Smooth muscle cell (in vitro differentiated cells): Measurements from ENCODE around the gene TTL. TPM values are rescaled to one million over a fixed set of nuclear protein-coding genes. Genes with fewer than 3 reads are reported as not detected.
A peak's percentile ranks its signal among the peaks of the same experiment; 100 is the strongest.

ENCODE experiments used
- DNase-seq: peaks from one replicate; lab custom pipeline; 2025; ENCODE audit not compliant: unreplicated experiment; lab: John Stamatoyannopoulos, UW
- H2AFZ ChIP-seq: fragments of 200-600 bp; sonication (generic); 2 replicates; pipeline ENCODE4 v1.6.0; 2016; ENCODE audit warnings: antibody characterized with exemption, low read depth, mild to moderate bottlenecking
- H3F3A ChIP-seq: fragments of 200-600 bp; sonication (generic); 2 replicates; pipeline ENCODE4 v1.6.0; 2017; ENCODE audit warnings: antibody characterized with exemption, low read depth
- H3K27ac ChIP-seq: fragments of 200-600 bp; sonication (generic); 2 replicates; pipeline ENCODE4 v1.5.1; 2016; ENCODE audit warnings: low read depth, mild to moderate bottlenecking
- H3K27me3 ChIP-seq: fragments of 200-600 bp; sonication (generic); 2 replicates; pipeline ENCODE4 v1.6.1; 2016; ENCODE audit warnings: low read depth, mild to moderate bottlenecking
- H3K36me3 ChIP-seq: fragments of 200-600 bp; sonication (generic); 2 replicates; pipeline ENCODE4 v1.5.1; 2016; ENCODE audit warnings: low read depth
- H3K4me1 ChIP-seq: fragments of 200-600 bp; sonication (generic); 2 replicates; pipeline ENCODE4 v1.5.1; 2016; ENCODE audit warnings: low read depth
- H3K4me2 ChIP-seq: fragments of 200-600 bp; sonication (generic); 2 replicates; pipeline ENCODE4 v1.6.0; 2016; ENCODE audit warnings: mild to moderate bottlenecking
- H3K4me3 ChIP-seq: fragments of 200-600 bp; sonication (generic); 2 replicates; pipeline ENCODE4 v1.5.1; 2016; ENCODE audit warnings: mild to moderate bottlenecking
- H3K79me2 ChIP-seq: fragments of 200-600 bp; sonication (generic); 2 replicates; pipeline ENCODE4 v1.6.0; 2016; ENCODE audit warnings: low read depth, mild to moderate bottlenecking
- H3K9ac ChIP-seq: fragments of 200-600 bp; sonication (generic); 2 replicates; pipeline ENCODE4 v1.6.0; 2016; ENCODE audit warnings: low read depth
- H3K9me3 ChIP-seq: fragments of 200-600 bp; sonication (generic); replicated peaks from 2 replicates; pipeline ENCODE4 v1.5.1; 2016; ENCODE audit warnings: low read depth
- H4K20me1 ChIP-seq: fragments of 200-600 bp; sonication (generic); 2 replicates; pipeline ENCODE4 v1.6.0; 2016; ENCODE audit warnings: low read depth
- WGBS: methylation state at CpG from one replicate; pipeline ENCODE4 v1.1.7; 2016; ENCODE audit warnings: low lambda C conversion rate; 5-methylcytosine and 5-hydroxymethylcytosine counted together
- polyA plus RNA-seq: library from polyadenylated mRNA; unstranded; fragments of >200 nt; fragmentation: Nextera tagmentation; extraction: Ambion mirVana; gene quantifications from 2 replicates; pipeline ENCODE4 v1.2.1, GENCODE V29; 2016
- total RNA-seq: library from RNA; depleted of rRNA; stranded (reverse); fragments of >200 nt; gene quantifications from 2 replicates; pipeline ENCODE4 v1.2.3, GENCODE V29; 2014
- TF ChIP-seq, protein P1 (sequence below): fragments of 200-600 bp; sonication (generic); IDR thresholded peaks from 2 replicates; pipeline ENCODE4 v1.5.1; 2017; ENCODE audit warnings: borderline replicate concordance, mild to moderate bottlenecking, antibody characterized with exemption; ENCODE audit not compliant: insufficient read depth, poor library complexity, severe bottlenecking

Gene TTL
- total and polyA plus RNA-seq, 2 experiments from 2014 or later: 33.2 to 36.7 TPM

GRCh38 chr2:112577756-112578155 is 95.8 kb downstream of the TTL start:
- no peaks in the 10 kb centered on the region for H3K9me3 ChIP-seq
- no peaks in the 10 kb centered on the region for H4K20me1 ChIP-seq
- peaks cover under 1% of the 10 kb centered on the region for H3F3A ChIP-seq
- no peak overlapping the region for H2AFZ ChIP-seq
- H3K27me3 ChIP-seq: no peaks in the 10 kb centered on the region
- H3K79me2 ChIP-seq: no peaks in the 10 kb centered on the region
- 74% methylated on average over 5 of the region's 5 CpGs for WGBS
- H3K4me3 ChIP-seq: no peak overlapping the region
- DNase-seq: no peak
- H3K4me1 ChIP-seq: no peaks in the 10 kb centered on the region
- H3K9ac ChIP-seq: no peak overlapping the region
- H3K4me2 ChIP-seq: no peak overlapping the region
- H3K27ac ChIP-seq: no peak overlapping the region
- peaks cover 3% of the 10 kb centered on the region for H3K36me3 ChIP-seq
- TF ChIP-seq, protein P1, sequence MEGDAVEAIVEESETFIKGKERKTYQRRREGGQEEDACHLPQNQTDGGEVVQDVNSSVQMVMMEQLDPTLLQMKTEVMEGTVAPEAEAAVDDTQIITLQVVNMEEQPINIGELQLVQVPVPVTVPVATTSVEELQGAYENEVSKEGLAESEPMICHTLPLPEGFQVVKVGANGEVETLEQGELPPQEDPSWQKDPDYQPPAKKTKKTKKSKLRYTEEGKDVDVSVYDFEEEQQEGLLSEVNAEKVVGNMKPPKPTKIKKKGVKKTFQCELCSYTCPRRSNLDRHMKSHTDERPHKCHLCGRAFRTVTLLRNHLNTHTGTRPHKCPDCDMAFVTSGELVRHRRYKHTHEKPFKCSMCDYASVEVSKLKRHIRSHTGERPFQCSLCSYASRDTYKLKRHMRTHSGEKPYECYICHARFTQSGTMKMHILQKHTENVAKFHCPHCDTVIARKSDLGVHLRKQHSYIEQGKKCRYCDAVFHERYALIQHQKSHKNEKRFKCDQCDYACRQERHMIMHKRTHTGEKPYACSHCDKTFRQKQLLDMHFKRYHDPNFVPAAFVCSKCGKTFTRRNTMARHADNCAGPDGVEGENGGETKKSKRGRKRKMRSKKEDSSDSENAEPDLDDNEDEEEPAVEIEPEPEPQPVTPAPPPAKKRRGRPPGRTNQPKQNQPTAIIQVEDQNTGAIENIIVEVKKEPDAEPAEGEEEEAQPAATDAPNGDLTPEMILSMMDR: peak; percentile 4

DNA sequence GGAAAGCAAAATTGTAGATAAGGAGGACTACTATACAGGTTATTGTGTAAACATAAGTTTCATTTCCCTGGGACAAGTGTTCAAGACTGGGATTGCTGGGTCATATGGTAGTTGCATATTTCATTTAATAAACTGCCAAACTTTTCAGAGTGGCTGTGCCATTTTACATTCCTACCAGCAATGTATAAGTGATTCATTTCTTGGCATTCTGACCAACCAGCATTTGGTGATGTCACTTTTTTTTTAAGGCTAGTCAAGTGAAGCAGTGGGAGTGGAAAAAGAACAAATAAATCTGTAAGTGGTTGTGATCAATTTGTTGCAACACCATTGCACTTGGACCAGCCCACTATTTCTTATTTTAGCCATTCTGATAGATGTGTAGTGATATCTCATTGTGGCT is 97.3 kb downstream of the TTL start:
- no peak overlapping the region for H3K27ac ChIP-seq
- TF ChIP-seq, protein P1: peak; percentile 16
- no peak overlapping the region for H3K4me3 ChIP-seq
- no peaks in the 10 kb centered on the region for H3K9me3 ChIP-seq
- peaks cover 3% of the 10 kb centered on the region for H3K36me3 ChIP-seq
- H3K79me2 ChIP-seq: no peaks in the 10 kb centered on the region
- H3K9ac ChIP-seq: no peak overlapping the region
- H3F3A ChIP-seq: peaks cover 14% of the 10 kb centered on the region
- H3K4me1 ChIP-seq: no peaks in the 10 kb centered on the region
- H4K20me1 ChIP-seq: no peaks in the 10 kb centered on the region
- H3K27me3 ChIP-seq: no peaks in the 10 kb centered on the region
- no peak overlapping the region for H2AFZ ChIP-seq
- H3K4me2 ChIP-seq: no peak overlapping the region
- no peak for DNase-seq

DNA sequence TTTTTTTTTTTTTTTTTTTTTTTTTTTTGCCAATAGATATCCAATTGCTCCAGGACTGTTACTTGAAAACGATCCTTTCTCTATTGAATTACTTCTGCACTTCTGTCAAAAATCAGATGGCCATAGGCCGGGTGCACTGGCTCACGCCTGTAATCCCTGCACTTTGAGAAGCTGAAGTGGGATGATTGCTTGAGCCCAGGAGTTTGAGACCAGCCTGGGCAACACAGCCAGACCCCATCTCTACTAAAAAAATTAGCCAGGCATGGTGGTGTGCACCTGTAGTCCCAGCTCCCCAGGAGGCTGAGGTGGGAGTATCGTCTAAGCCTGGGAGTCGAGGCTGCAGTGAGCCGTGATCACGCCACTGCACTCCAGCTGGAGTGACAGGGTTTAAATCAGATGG is 98.1 kb downstream of the TTL start:
- TF ChIP-seq, protein P1: no peak
- Histone ChIP-seq H3K9ac (no peak overlapping the region), H3K4me3 (no peak overlapping the region), H2AFZ (no peak overlapping the region), H4K20me1 (no peaks in the 10 kb centered on the region), H3K4me2 (no peak overlapping the region), H3K27me3 (no peaks in the 10 kb centered on the region), H3K4me1 (peaks cover 4% of the 10 kb centered on the region), H3K9me3 (no peaks in the 10 kb centered on the region), H3K79me2 (no peaks in the 10 kb centered on the region), H3F3A (peaks cover 14% of the 10 kb centered on the region), H3K36me3 (no peaks in the 10 kb centered on the region), H3K27ac (no peak overlapping the region)
- 94% methylated on average over 7 of the region's 7 CpGs for WGBS
- no peak for DNase-seq

- no peaks in the 10 kb centered on the region for H3K79me2 ChIP-seq
- WGBS: 60% methylated on average over 10 of the region's 10 CpGs
- H3K4me2 ChIP-seq: no peak overlapping the region
- H3F3A ChIP-seq: peaks cover 14% of the 10 kb centered on the region
- H3K9ac ChIP-seq: no peak overlapping the region
- no peaks in the 10 kb centered on the region for H3K36me3 ChIP-seq
- H3K27me3 ChIP-seq: no peaks in the 10 kb centered on the region
- no peaks in the 10 kb centered on the region for H3K9me3 ChIP-seq
- H3K4me1 ChIP-seq: peaks cover 9% of the 10 kb centered on the region
- no peak overlapping the region for H2AFZ ChIP-seq
- no peaks in the 10 kb centered on the region for H4K20me1 ChIP-seq
- TF ChIP-seq, protein P1: peak; percentile 48
- no peak for DNase-seq
- no peak overlapping the region for H3K27ac ChIP-seq
- no peak overlapping the region for H3K4me3 ChIP-seq
Measured at GRCh38 chr2:112582314-112582746, 100.4 kb downstream of the TTL start.
